C4-2B (cell line): Measurements from ENCODE around the gene FXYD5.

Source experiments
- CTCF ChIP-seq: fragments of 450-650 bp; conservative IDR thresholded peaks from 2 replicates; pipeline ENCODE4 v1.5.1; 2017; ENCODE audit warnings: mild to moderate bottlenecking
- ZFX ChIP-seq: fragments of 450-650 bp; IDR thresholded peaks from 2 replicates; pipeline ENCODE4 v1.6.1; 2017

GRCh38 chr19:35123573-35123972 is 31.0 kb upstream of the FXYD5 start:
- TF ChIP-seq CTCF (no peak), ZFX (no peak)
